ENCODE data around the gene RARA.

The RARA gene

DNA sequence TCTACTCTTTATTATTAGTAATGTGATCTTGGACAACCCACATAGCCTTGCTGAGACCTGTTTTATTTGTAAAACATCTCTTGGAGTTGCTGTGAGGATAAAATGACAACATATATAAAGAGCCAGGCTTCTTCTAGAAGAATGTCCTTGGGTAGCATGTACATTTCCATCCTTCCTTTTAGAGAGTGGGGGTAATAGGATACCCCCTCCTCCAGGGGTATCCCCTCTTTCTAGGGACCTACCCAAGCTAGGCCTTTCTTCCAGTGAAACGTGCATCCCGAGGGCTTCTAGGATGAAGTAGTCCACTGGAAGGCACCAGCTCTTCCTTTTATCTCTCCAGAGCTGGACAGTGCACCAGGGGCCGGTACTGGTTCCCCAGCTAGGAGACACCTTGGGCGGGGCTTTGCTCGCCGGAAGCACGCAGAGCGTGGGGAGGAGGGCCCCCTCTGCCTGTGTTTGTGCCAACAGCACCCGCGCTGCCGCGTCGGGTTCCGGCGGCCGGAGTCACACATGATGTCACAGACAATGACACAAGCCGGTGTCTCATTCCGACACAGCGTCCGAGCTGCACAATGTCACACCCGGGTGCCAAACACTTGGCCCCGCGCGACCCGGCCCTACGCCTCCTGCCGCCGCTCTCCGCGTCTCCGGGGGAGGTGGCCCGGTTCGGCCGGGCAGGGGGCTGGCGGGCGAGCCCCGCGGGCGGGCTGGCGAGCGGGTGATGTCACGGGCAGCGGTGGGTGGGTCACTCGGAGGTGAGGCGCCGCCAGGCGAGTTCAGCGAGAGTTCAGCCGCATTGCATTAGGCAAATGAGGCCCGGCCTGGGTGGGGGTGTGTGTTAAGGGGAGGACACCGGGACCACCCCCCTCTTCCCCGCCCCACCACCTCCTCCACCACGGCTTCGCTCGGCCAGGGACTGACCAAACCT, 32.2 kb downstream of the RARA start (continued):
- TF ChIP-seq, protein P1, sequence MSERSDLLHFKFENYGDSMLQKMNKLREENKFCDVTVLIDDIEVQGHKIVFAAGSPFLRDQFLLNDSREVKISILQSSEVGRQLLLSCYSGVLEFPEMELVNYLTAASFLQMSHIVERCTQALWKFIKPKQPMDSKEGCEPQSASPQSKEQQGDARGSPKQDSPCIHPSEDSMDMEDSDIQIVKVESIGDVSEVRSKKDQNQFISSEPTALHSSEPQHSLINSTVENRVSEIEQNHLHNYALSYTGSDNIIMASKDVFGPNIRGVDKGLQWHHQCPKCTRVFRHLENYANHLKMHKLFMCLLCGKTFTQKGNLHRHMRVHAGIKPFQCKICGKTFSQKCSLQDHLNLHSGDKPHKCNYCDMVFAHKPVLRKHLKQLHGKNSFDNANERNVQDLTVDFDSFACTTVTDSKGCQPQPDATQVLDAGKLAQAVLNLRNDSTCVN (tag by site-specific recombination; optimal IDR thresholded peaks at IDR 0.05) = peak; percentile 69
- TF ChIP-seq ZEB2 (tag by site-specific recombination; IDR thresholded peaks at IDR 0.05) (peak; percentile 40; the same call in 1 of the 2 replicates), KLF10 (tag by site-specific recombination; IDR thresholded peaks at IDR 0.05) (peak; percentile 88), ZIC2 (tag by site-specific recombination; IDR thresholded peaks at IDR 0.05) (peak; percentile 77), ZSCAN16 (tag by site-specific recombination; IDR thresholded peaks at IDR 0.05) (no peak), KLF8 (tag by site-specific recombination; IDR thresholded peaks at IDR 0.05) (peak; percentile 21), ZNF184 (tag by site-specific recombination; IDR thresholded peaks at IDR 0.05) (peak; percentile 59; the same call in 1 of the 2 replicates), ZNF621 (tag by site-specific recombination; IDR thresholded peaks at IDR 0.05) (no peak), KLF1 (tag by site-specific recombination; IDR thresholded peaks at IDR 0.05) (peak; percentile 8; the same call in 1 of the 2 replicates), OSR2 (tag by site-specific recombination; IDR thresholded peaks at IDR 0.05) (peak; percentile 34; the same call in 1 of the 2 replicates), ZBTB20 (tag by site-specific recombination; IDR thresholded peaks at IDR 0.05) (peak; percentile 73)
- TF ChIP-seq, protein P2, sequence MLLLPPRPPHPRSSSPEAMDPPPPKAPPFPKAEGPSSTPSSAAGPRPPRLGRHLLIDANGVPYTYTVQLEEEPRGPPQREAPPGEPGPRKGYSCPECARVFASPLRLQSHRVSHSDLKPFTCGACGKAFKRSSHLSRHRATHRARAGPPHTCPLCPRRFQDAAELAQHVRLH (tag by site-specific recombination; IDR thresholded peaks at IDR 0.05) = no peak
- TF ChIP-seq, protein P3, sequence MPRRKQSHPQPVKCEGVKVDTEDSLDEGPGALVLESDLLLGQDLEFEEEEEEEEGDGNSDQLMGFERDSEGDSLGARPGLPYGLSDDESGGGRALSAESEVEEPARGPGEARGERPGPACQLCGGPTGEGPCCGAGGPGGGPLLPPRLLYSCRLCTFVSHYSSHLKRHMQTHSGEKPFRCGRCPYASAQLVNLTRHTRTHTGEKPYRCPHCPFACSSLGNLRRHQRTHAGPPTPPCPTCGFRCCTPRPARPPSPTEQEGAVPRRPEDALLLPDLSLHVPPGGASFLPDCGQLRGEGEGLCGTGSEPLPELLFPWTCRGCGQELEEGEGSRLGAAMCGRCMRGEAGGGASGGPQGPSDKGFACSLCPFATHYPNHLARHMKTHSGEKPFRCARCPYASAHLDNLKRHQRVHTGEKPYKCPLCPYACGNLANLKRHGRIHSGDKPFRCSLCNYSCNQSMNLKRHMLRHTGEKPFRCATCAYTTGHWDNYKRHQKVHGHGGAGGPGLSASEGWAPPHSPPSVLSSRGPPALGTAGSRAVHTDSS (tag by site-specific recombination; IDR thresholded peaks at IDR 0.05) = no peak
- TF ChIP-seq, protein P4, sequence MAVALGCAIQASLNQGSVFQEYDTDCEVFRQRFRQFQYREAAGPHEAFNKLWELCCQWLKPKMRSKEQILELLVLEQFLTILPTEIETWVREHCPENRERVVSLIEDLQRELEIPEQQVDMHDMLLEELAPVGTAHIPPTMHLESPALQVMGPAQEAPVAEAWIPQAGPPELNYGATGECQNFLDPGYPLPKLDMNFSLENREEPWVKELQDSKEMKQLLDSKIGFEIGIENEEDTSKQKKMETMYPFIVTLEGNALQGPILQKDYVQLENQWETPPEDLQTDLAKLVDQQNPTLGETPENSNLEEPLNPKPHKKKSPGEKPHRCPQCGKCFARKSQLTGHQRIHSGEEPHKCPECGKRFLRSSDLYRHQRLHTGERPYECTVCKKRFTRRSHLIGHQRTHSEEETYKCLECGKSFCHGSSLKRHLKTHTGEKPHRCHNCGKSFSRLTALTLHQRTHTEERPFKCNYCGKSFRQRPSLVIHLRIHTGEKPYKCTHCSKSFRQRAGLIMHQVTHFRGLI (tag by site-specific recombination; IDR thresholded peaks at IDR 0.05) = 0 out of 2 replicates have a peak, but pooled peaks have one; percentile 35
- TF ChIP-seq, protein P5, sequence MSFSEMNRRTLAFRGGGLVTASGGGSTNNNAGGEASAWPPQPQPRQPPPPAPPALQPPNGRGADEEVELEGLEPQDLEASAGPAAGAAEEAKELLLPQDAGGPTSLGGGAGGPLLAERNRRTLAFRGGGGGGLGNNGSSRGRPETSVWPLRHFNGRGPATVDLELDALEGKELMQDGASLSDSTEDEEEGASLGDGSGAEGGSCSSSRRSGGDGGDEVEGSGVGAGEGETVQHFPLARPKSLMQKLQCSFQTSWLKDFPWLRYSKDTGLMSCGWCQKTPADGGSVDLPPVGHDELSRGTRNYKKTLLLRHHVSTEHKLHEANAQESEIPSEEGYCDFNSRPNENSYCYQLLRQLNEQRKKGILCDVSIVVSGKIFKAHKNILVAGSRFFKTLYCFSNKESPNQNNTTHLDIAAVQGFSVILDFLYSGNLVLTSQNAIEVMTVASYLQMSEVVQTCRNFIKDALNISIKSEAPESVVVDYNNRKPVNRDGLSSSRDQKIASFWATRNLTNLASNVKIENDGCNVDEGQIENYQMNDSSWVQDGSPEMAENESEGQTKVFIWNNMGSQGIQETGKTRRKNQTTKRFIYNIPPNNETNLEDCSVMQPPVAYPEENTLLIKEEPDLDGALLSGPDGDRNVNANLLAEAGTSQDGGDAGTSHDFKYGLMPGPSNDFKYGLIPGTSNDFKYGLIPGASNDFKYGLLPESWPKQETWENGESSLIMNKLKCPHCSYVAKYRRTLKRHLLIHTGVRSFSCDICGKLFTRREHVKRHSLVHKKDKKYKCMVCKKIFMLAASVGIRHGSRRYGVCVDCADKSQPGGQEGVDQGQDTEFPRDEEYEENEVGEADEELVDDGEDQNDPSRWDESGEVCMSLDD (tag by site-specific recombination; IDR thresholded peaks at IDR 0.05) = peak; percentile 60
- TF ChIP-seq, protein P6, sequence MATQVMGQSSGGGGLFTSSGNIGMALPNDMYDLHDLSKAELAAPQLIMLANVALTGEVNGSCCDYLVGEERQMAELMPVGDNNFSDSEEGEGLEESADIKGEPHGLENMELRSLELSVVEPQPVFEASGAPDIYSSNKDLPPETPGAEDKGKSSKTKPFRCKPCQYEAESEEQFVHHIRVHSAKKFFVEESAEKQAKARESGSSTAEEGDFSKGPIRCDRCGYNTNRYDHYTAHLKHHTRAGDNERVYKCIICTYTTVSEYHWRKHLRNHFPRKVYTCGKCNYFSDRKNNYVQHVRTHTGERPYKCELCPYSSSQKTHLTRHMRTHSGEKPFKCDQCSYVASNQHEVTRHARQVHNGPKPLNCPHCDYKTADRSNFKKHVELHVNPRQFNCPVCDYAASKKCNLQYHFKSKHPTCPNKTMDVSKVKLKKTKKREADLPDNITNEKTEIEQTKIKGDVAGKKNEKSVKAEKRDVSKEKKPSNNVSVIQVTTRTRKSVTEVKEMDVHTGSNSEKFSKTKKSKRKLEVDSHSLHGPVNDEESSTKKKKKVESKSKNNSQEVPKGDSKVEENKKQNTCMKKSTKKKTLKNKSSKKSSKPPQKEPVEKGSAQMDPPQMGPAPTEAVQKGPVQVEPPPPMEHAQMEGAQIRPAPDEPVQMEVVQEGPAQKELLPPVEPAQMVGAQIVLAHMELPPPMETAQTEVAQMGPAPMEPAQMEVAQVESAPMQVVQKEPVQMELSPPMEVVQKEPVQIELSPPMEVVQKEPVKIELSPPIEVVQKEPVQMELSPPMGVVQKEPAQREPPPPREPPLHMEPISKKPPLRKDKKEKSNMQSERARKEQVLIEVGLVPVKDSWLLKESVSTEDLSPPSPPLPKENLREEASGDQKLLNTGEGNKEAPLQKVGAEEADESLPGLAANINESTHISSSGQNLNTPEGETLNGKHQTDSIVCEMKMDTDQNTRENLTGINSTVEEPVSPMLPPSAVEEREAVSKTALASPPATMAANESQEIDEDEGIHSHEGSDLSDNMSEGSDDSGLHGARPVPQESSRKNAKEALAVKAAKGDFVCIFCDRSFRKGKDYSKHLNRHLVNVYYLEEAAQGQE (tag by site-specific recombination; IDR thresholded peaks at IDR 0.05) = peak; percentile 83
- TF ChIP-seq, protein P7, sequence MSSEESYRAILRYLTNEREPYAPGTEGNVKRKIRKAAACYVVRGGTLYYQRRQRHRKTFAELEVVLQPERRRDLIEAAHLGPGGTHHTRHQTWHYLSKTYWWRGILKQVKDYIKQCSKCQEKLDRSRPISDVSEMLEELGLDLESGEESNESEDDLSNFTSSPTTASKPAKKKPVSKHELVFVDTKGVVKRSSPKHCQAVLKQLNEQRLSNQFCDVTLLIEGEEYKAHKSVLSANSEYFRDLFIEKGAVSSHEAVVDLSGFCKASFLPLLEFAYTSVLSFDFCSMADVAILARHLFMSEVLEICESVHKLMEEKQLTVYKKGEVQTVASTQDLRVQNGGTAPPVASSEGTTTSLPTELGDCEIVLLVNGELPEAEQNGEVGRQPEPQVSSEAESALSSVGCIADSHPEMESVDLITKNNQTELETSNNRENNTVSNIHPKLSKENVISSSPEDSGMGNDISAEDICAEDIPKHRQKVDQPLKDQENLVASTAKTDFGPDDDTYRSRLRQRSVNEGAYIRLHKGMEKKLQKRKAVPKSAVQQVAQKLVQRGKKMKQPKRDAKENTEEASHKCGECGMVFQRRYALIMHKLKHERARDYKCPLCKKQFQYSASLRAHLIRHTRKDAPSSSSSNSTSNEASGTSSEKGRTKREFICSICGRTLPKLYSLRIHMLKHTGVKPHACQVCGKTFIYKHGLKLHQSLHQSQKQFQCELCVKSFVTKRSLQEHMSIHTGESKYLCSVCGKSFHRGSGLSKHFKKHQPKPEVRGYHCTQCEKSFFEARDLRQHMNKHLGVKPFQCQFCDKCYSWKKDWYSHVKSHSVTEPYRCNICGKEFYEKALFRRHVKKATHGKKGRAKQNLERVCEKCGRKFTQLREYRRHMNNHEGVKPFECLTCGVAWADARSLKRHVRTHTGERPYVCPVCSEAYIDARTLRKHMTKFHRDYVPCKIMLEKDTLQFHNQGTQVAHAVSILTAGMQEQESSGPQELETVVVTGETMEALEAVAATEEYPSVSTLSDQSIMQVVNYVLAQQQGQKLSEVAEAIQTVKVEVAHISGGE (tag by site-specific recombination; conservative IDR thresholded peaks at IDR 0.05; ENCODE audit: low read depth) = peak; percentile 83
- TF ChIP-seq, protein P8, sequence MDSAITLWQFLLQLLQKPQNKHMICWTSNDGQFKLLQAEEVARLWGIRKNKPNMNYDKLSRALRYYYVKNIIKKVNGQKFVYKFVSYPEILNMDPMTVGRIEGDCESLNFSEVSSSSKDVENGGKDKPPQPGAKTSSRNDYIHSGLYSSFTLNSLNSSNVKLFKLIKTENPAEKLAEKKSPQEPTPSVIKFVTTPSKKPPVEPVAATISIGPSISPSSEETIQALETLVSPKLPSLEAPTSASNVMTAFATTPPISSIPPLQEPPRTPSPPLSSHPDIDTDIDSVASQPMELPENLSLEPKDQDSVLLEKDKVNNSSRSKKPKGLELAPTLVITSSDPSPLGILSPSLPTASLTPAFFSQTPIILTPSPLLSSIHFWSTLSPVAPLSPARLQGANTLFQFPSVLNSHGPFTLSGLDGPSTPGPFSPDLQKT (IDR thresholded peaks at IDR 0.05; ENCODE audit: borderline replicate concordance, low read depth, low read length) = no peak
